Liver (tissue), 9 donors: Measurements from ENCODE around the gene CBX2. TPM values are rescaled to one million over a fixed set of nuclear protein-coding genes. Genes with fewer than 3 reads are reported as not detected.

ENCODE experiments used
- DNase-seq: peaks from one replicate; pipeline ENCODE4 v3.0.0-alpha.2; 2017; ENCODE audit warnings: low spot score
- H3K27ac ChIP-seq, 2 donors: one replicate each; pipeline ENCODE4 v1.7.0; 2013; ENCODE audit warnings: inconsistent platforms in 2 of 2, low read length in 2 of 2, control low read depth in 1 of 2, low read depth in 1 of 2, mild to moderate bottlenecking in 1 of 2
- H3K27me3 ChIP-seq, 4 donors: one replicate each; pipeline versions ENCODE4 v1.6.1 to v1.7.0; 2013; ENCODE audit warnings: low read length in 3 of 4, inconsistent platforms in 1 of 4, mild to moderate bottlenecking in 1 of 4, moderate library complexity in 1 of 4; ENCODE audit not compliant: control insufficient read depth in 4 of 4, insufficient read depth in 4 of 4
- H3K36me3 ChIP-seq, 4 donors: one replicate each; pipeline versions ENCODE4 v1.6.1 to v1.7.0; 2013; ENCODE audit warnings: low read length in 3 of 4, mild to moderate bottlenecking in 3 of 4, low read depth in 1 of 4, moderate library complexity in 1 of 4; ENCODE audit not compliant: control insufficient read depth in 4 of 4, insufficient read depth in 3 of 4
- H3K4me1 ChIP-seq, 4 donors: one replicate each; pipeline versions ENCODE4 v1.6.1 to v1.7.0; 2013; ENCODE audit warnings: low read length in 3 of 4, mild to moderate bottlenecking in 3 of 4, moderate library complexity in 1 of 4; ENCODE audit not compliant: control insufficient read depth in 4 of 4, insufficient read depth in 4 of 4
- H3K4me3 ChIP-seq, 3 donors: one replicate each; pipeline versions ENCODE4 v1.6.1 to v1.7.0; 2013; ENCODE audit warnings: low read length in 3 of 3, control low read depth in 1 of 3, low read depth in 1 of 3, mild to moderate bottlenecking in 1 of 3
- H3K9ac ChIP-seq, 2 donors: one replicate each; pipeline ENCODE4 v1.7.0; 2013; ENCODE audit warnings: low read length in 2 of 2, mild to moderate bottlenecking in 2 of 2, moderate library complexity in 2 of 2, control low read depth in 1 of 2, low read depth in 1 of 2
- H3K9me3 ChIP-seq, 4 donors: one replicate each; pipeline versions ENCODE4 v1.6.1 to v1.7.0; 2013; ENCODE audit warnings: low read length in 3 of 4; ENCODE audit not compliant: control insufficient read depth in 4 of 4
- EGR1 ChIP-seq, 2 donors: IDR thresholded peaks; 2 replicates each; pipeline ENCODE4 v1.6.1; 2016 to 2018; ENCODE audit warnings: antibody characterized with exemption in 2 of 2, low read depth in 2 of 2
- FOXA1 ChIP-seq: IDR thresholded peaks from 2 replicates; pipeline ENCODE4 v1.6.1; 2016; ENCODE audit warnings: antibody characterized with exemption
- FOXA2 ChIP-seq: IDR thresholded peaks from 2 replicates; pipeline ENCODE4 v1.6.1; 2016; ENCODE audit warnings: antibody characterized with exemption
- GABPA ChIP-seq, 2 donors: IDR thresholded peaks in 1 of 2; conservative IDR thresholded peaks in 1 of 2; 2 replicates each; pipeline ENCODE4 v1.6.1; 2016; ENCODE audit warnings: antibody characterized with exemption in 2 of 2, mild to moderate bottlenecking in 1 of 2, moderate library complexity in 1 of 2
- HNF4G ChIP-seq: IDR thresholded peaks from 2 replicates; pipeline ENCODE4 v1.6.1; 2016; ENCODE audit warnings: antibody characterized with exemption
- JUND ChIP-seq, 2 donors: IDR thresholded peaks; 2 replicates each; pipeline ENCODE4 v1.6.1; 2016; ENCODE audit warnings: antibody characterized with exemption in 2 of 2
- NR2F2 ChIP-seq: IDR thresholded peaks from 2 replicates; pipeline ENCODE4 v1.6.1; 2016; ENCODE audit warnings: antibody characterized with exemption
- RAD21 ChIP-seq, 2 donors: IDR thresholded peaks; 2 replicates each; pipeline ENCODE4 v1.6.1; 2016; ENCODE audit warnings: antibody characterized with exemption in 2 of 2, mild to moderate bottlenecking in 2 of 2
- RXRA ChIP-seq, 2 donors: IDR thresholded peaks; 2 replicates each; pipeline ENCODE4 v1.6.1; 2017 to 2018; ENCODE audit warnings: antibody characterized with exemption in 2 of 2, mild to moderate bottlenecking in 1 of 2
- SP1 ChIP-seq: IDR thresholded peaks from 2 replicates; pipeline ENCODE4 v1.6.1; 2018; ENCODE audit warnings: antibody characterized with exemption, mild to moderate bottlenecking
- TAF1 ChIP-seq: conservative IDR thresholded peaks from 2 replicates; pipeline ENCODE4 v1.6.1; 2016; ENCODE audit warnings: antibody characterized with exemption, mild to moderate bottlenecking
- YY1 ChIP-seq: IDR thresholded peaks from 2 replicates; pipeline ENCODE4 v1.6.1; 2016; ENCODE audit warnings: antibody characterized with exemption, mild to moderate bottlenecking
- WGBS: extraction: QIAGEN DNeasy Blood & Tissue Kit; methylation state at CpG from one replicate; pipeline ENCODE4 v1.1.7; 2013; 5-methylcytosine and 5-hydroxymethylcytosine counted together
- polyA plus RNA-seq, 2 donors: library from polyadenylated mRNA; stranded (reverse) in 1 of 2; unstranded in 1 of 2; fragments of 200-250 nt in 1 of 2; fragments of >200 nt in 1 of 2; fragmentation: Nextera tagmentation in 1 of 2; extraction: Ambion mirVana in 1 of 2; gene quantifications; one replicate each; pipeline versions ENCODE4 v1.2.1 to v1.2.3, GENCODE V29; 2013 to 2015
- total RNA-seq, 2 donors: library from RNA; depleted of rRNA; stranded (reverse); fragments of >200 nt; gene quantifications; one replicate each; pipeline ENCODE4 v1.2.3, GENCODE V29; 2014
- TF ChIP-seq, protein P1 (sequence below): IDR thresholded peaks from 2 replicates; pipeline ENCODE4 v1.6.1; 2016; ENCODE audit warnings: antibody characterized with exemption
- TF ChIP-seq, protein P2 (sequence below): fragments of 150-350 bp; IDR thresholded peaks from 2 replicates; pipeline ENCODE4 v1.5.1; 2017; ENCODE audit warnings: improper control_type of control experiment, low read depth, low read length; ENCODE audit not compliant: missing input control
- TF ChIP-seq, protein P3 (sequence below): IDR thresholded peaks from 2 replicates; pipeline ENCODE4 v1.6.1; 2016; ENCODE audit warnings: antibody characterized with exemption
- TF ChIP-seq, protein P4 (sequence below): IDR thresholded peaks from 2 replicates; pipeline ENCODE4 v1.6.1; 2016; ENCODE audit warnings: antibody characterized with exemption, mild to moderate bottlenecking
- donor health status: healthy.
- donor health status: healthy.
- donor health status: healthy.
- donor health status: healthy.
- donor health status: healthy.

The CBX2 gene
- total and polyA plus RNA-seq, 4 donors, result 0.33 to 2.4 (median 0.53) TPM

DNA sequence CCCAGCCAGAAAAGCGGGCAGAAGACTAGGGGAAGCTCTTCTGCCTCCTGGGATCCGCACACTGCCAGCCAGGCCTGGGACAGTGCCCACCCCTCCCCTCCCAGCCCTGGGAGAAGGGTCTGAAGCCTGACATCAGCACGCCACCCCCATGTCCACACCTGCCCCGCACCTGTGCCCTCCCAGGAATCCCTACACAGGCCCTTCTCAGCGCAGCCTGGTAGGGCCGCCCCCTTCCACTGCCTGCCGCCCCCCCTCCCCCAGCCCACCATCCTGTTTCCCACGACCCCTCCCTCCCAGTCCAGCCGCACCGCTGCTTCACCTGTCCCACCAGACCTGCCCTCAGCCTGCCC, 36.6 kb upstream of the CBX2 start:
- 40% methylated on average over 10 of the region's 10 CpGs for WGBS
- H3K36me3 ChIP-seq, result no peaks in the 10 kb centered on the region
- peaks cover 7 to 22% (median 11%) of the 10 kb centered on the region in 4 donors for H3K4me1 ChIP-seq
- TF ChIP-seq NR2F2 (no peak), JUND (IDR thresholded peaks at IDR 0.05) (no peak), FOXA1 (no peak), EGR1 (IDR thresholded peaks at IDR 0.05; ENCODE audit: low read depth in 2 of 2) (no peak)
- H3K27me3 ChIP-seq, result peaks cover 0 to under 1% (median 0%) of the 10 kb centered on the region in 4 donors
- DNase-seq, result no peak
- no peak overlapping the region for H3K4me3 ChIP-seq
- no peaks in the 10 kb centered on the region for H3K9me3 ChIP-seq
- no peak overlapping the region for H3K9ac ChIP-seq
- H3K27ac ChIP-seq, result no peak overlapping the region

DNA sequence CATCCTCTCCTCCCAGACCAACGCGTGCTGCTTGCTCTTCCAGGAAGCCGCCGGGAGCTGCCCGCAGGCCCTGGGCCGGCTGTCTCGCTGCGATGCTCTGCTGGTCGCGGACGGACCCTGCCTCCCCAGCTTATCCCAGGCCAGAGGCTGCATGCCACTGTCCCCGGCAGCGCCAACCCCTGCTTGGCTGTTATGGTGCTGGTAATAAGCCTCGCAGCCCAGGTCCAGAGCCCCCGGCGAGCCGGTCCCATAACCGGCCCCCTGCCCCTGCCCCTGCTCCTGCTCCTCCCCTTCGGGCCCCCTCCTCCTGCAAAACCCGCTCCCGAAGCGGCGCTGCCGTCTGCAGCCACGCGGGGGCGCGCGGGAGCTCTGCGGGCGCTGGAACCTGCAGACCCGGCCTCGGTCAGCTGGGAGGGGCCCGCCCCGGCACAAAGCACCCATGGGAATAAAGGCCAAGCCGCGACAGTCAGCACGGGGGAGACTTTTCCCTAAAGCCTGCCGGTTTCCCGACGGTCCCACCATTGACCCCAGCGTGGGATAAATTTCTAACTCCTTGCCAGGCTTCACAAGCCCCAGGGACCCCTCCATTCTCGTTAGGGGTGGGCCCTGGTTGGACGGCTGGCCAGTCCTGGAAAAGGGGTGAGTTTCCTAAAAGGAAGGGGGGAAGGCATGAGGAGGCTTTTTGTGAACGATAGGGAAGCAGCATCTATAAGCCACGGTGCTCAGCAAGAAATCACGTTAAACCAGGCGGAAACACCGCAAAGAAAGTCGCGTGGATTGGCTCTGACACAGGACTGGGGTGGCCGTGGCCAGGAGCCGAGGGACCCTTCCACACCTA, 36.0 kb upstream of the CBX2 start:
- TF ChIP-seq YY1, result no peak
- TF ChIP-seq SP1, result no peak
- TF ChIP-seq RAD21 (IDR thresholded peaks at IDR 0.05), result peak; percentile 71 to 80
- TF ChIP-seq HNF4G, result no peak
- TF ChIP-seq EGR1 (IDR thresholded peaks at IDR 0.05; ENCODE audit: low read depth in 2 of 2), result no peak
- no peak for TF ChIP-seq RXRA (IDR thresholded peaks at IDR 0.05)
- TF ChIP-seq GABPA (IDR thresholded peaks at IDR 0.05 in 1 of 2, conservative IDR thresholded peaks at IDR 0.05 in 1 of 2), result no peak
- TF ChIP-seq, protein P1, sequence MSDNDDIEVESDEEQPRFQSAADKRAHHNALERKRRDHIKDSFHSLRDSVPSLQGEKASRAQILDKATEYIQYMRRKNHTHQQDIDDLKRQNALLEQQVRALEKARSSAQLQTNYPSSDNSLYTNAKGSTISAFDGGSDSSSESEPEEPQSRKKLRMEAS, result no peak
- TF ChIP-seq, protein P2, sequence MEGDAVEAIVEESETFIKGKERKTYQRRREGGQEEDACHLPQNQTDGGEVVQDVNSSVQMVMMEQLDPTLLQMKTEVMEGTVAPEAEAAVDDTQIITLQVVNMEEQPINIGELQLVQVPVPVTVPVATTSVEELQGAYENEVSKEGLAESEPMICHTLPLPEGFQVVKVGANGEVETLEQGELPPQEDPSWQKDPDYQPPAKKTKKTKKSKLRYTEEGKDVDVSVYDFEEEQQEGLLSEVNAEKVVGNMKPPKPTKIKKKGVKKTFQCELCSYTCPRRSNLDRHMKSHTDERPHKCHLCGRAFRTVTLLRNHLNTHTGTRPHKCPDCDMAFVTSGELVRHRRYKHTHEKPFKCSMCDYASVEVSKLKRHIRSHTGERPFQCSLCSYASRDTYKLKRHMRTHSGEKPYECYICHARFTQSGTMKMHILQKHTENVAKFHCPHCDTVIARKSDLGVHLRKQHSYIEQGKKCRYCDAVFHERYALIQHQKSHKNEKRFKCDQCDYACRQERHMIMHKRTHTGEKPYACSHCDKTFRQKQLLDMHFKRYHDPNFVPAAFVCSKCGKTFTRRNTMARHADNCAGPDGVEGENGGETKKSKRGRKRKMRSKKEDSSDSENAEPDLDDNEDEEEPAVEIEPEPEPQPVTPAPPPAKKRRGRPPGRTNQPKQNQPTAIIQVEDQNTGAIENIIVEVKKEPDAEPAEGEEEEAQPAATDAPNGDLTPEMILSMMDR, result peak; percentile 81
- TF ChIP-seq, protein P3, sequence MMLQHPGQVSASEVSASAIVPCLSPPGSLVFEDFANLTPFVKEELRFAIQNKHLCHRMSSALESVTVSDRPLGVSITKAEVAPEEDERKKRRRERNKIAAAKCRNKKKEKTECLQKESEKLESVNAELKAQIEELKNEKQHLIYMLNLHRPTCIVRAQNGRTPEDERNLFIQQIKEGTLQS, result no peak
- TF ChIP-seq JUND (IDR thresholded peaks at IDR 0.05), result no peak
- no peak for TF ChIP-seq FOXA2
- TF ChIP-seq NR2F2, result no peak
- Histone ChIP-seq H3K9me3 (no peaks in the 10 kb centered on the region), H3K4me3 (no peak overlapping the region), H3K27me3 (peaks cover 0 to 3% (median under 1%) of the 10 kb centered on the region in 4 donors), H3K27ac (no peak overlapping the region), H3K4me1 (peaks cover 7 to 22% (median 11%) of the 10 kb centered on the region in 4 donors), H3K36me3 (no peaks in the 10 kb centered on the region), H3K9ac (no peak overlapping the region)
- peak; percentile 82 for DNase-seq
- 9% methylated on average over 53 of the region's 53 CpGs for WGBS

DNA sequence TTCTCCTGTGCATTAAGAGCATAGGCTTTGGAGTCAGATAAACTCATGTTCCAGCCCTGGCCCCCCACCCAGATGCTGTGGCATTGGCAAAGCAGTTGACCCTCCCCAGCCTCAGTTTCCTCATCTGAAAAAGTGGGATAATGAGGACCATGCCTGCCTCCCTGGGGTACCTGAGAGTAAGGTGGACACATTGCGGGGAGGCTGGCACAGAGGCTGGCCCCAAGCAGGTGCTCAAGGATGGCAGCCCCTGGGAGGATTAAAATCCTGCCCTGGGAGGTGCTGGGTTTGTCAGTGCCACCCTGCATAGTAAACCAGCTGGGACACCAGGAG, 35.4 kb upstream of the CBX2 start:
- H3K9me3 ChIP-seq, result no peaks in the 10 kb centered on the region
- H3K27me3 ChIP-seq, result peaks cover 0 to 3% (median 1%) of the 10 kb centered on the region in 4 donors
- peaks cover 0 to under 1% (median 0%) of the 10 kb centered on the region in 4 donors for H3K36me3 ChIP-seq
- WGBS, result 87% methylated on average over 1 of the region's 1 CpG
- no peak overlapping the region for H3K27ac ChIP-seq
- TF ChIP-seq, protein P1, result no peak
- TF ChIP-seq HNF4G (no peak), NR2F2 (no peak), EGR1 (IDR thresholded peaks at IDR 0.05; ENCODE audit: low read depth in 2 of 2) (no peak), YY1 (no peak), FOXA1 (no peak), RAD21 (IDR thresholded peaks at IDR 0.05) (no peak), TAF1 (no peak), JUND (IDR thresholded peaks at IDR 0.05) (no peak)
- TF ChIP-seq, protein P4, sequence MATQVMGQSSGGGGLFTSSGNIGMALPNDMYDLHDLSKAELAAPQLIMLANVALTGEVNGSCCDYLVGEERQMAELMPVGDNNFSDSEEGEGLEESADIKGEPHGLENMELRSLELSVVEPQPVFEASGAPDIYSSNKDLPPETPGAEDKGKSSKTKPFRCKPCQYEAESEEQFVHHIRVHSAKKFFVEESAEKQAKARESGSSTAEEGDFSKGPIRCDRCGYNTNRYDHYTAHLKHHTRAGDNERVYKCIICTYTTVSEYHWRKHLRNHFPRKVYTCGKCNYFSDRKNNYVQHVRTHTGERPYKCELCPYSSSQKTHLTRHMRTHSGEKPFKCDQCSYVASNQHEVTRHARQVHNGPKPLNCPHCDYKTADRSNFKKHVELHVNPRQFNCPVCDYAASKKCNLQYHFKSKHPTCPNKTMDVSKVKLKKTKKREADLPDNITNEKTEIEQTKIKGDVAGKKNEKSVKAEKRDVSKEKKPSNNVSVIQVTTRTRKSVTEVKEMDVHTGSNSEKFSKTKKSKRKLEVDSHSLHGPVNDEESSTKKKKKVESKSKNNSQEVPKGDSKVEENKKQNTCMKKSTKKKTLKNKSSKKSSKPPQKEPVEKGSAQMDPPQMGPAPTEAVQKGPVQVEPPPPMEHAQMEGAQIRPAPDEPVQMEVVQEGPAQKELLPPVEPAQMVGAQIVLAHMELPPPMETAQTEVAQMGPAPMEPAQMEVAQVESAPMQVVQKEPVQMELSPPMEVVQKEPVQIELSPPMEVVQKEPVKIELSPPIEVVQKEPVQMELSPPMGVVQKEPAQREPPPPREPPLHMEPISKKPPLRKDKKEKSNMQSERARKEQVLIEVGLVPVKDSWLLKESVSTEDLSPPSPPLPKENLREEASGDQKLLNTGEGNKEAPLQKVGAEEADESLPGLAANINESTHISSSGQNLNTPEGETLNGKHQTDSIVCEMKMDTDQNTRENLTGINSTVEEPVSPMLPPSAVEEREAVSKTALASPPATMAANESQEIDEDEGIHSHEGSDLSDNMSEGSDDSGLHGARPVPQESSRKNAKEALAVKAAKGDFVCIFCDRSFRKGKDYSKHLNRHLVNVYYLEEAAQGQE, result no peak
- TF ChIP-seq, protein P3, result no peak
- no peak overlapping the region for H3K9ac ChIP-seq
- no peak overlapping the region for H3K4me3 ChIP-seq
- DNase-seq, result no peak
- H3K4me1 ChIP-seq, result peaks cover 7 to 18% (median 11%) of the 10 kb centered on the region in 4 donors
